GM23338 (cell line): ENCODE results near the gene HHAT.

Experiments used
- CREB1 ChIP-seq: fragments of 250-450 bp; sonication (Bioruptor Pico); IDR thresholded peaks from 2 replicates; pipeline ENCODE4 v1.5.0; 2020; ENCODE audit warnings: low read depth, mild to moderate bottlenecking, moderate library complexity
- EZH2 ChIP-seq: fragments of 200-600 bp; sonication (generic); IDR thresholded peaks from one replicate; pipeline ENCODE4 v1.8.0; 2017; ENCODE audit warnings: antibody characterized with exemption, mild to moderate bottlenecking, low read depth; ENCODE audit not compliant: unreplicated experiment
- EZH2phosphoT487 ChIP-seq: fragments of 200-600 bp; sonication (generic); IDR thresholded peaks from one replicate; pipeline ENCODE4 v1.8.1; 2018; ENCODE audit warnings: antibody characterized with exemption; ENCODE audit not compliant: unreplicated experiment
- JUNB ChIP-seq: IDR thresholded peaks from one replicate; pipeline ENCODE4 v1.6.1; 2016; ENCODE audit warnings: antibody characterized with exemption; ENCODE audit not compliant: unreplicated experiment
- POLR2AphosphoS5 ChIP-seq: IDR thresholded peaks from 2 replicates; pipeline ENCODE4 v1.6.1; 2016; ENCODE audit warnings: antibody characterized with exemption, low read depth
- ZNF331 ChIP-seq: fragments of 250-450 bp; sonication (Bioruptor Pico); IDR thresholded peaks from 2 replicates; pipeline ENCODE4 v1.5.0; 2020; ENCODE audit warnings: low read depth, mild to moderate bottlenecking, moderate library complexity
- ZNF462 ChIP-seq: fragments of 250-450 bp; sonication (Bioruptor Pico); IDR thresholded peaks from 2 replicates; pipeline ENCODE4 v1.5.0; 2020; ENCODE audit warnings: mild to moderate bottlenecking, moderate library complexity
- TF ChIP-seq, protein P1 (sequence below), 2 experiments: fragments of 200-600 bp in 1 of 2; sonication (generic) in 1 of 2; conservative IDR thresholded peaks; 2 replicates each; pipeline versions ENCODE4 v1.5.1 to v1.6.1; 2016 to 2017; ENCODE audit warnings: antibody characterized with exemption in 2 of 2, low read depth in 2 of 2, mild to moderate bottlenecking in 2 of 2, moderate library complexity in 1 of 2
- TF ChIP-seq, protein P2 (sequence below): IDR thresholded peaks from one replicate; pipeline ENCODE4 v1.6.1; 2018; ENCODE audit warnings: antibody characterized with exemption; ENCODE audit not compliant: unreplicated experiment
- TF ChIP-seq, protein P3 (sequence below): IDR thresholded peaks from 2 replicates; pipeline ENCODE4 v1.6.1; 2016; ENCODE audit warnings: antibody characterized with exemption

DNA sequence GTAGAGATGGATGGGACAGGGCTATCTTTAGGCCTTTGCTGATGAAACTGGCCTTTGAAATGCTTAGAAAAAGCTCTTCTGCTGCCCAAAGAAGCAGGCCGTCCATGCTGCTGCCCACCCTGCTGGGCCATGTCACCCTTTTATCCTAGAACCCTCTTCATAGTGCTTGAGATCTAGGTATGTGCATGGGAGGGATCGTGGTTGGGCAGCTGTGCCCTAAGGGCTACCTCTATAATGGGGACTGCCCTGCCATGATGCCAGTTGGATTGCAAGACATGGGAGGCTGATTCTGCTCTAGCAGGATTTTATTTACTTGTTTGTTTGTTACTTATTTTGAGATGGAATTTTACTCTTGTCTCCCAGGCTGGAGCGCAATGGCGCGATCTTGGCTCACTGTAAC lies 69.0 kb downstream of the HHAT start:
- TF ChIP-seq, protein P1, sequence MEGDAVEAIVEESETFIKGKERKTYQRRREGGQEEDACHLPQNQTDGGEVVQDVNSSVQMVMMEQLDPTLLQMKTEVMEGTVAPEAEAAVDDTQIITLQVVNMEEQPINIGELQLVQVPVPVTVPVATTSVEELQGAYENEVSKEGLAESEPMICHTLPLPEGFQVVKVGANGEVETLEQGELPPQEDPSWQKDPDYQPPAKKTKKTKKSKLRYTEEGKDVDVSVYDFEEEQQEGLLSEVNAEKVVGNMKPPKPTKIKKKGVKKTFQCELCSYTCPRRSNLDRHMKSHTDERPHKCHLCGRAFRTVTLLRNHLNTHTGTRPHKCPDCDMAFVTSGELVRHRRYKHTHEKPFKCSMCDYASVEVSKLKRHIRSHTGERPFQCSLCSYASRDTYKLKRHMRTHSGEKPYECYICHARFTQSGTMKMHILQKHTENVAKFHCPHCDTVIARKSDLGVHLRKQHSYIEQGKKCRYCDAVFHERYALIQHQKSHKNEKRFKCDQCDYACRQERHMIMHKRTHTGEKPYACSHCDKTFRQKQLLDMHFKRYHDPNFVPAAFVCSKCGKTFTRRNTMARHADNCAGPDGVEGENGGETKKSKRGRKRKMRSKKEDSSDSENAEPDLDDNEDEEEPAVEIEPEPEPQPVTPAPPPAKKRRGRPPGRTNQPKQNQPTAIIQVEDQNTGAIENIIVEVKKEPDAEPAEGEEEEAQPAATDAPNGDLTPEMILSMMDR (conservative IDR thresholded peaks at IDR 0.05; ENCODE audit: low read depth in 2 of 2), result no peak
- TF ChIP-seq EZH2phosphoT487 (no peak), POLR2AphosphoS5 (no peak), ZNF331 (CRISPR knock-in tag) (no peak), EZH2 (no peak), JUNB (no peak), CREB1 (no peak), ZNF462 (no peak)
- TF ChIP-seq, protein P2, sequence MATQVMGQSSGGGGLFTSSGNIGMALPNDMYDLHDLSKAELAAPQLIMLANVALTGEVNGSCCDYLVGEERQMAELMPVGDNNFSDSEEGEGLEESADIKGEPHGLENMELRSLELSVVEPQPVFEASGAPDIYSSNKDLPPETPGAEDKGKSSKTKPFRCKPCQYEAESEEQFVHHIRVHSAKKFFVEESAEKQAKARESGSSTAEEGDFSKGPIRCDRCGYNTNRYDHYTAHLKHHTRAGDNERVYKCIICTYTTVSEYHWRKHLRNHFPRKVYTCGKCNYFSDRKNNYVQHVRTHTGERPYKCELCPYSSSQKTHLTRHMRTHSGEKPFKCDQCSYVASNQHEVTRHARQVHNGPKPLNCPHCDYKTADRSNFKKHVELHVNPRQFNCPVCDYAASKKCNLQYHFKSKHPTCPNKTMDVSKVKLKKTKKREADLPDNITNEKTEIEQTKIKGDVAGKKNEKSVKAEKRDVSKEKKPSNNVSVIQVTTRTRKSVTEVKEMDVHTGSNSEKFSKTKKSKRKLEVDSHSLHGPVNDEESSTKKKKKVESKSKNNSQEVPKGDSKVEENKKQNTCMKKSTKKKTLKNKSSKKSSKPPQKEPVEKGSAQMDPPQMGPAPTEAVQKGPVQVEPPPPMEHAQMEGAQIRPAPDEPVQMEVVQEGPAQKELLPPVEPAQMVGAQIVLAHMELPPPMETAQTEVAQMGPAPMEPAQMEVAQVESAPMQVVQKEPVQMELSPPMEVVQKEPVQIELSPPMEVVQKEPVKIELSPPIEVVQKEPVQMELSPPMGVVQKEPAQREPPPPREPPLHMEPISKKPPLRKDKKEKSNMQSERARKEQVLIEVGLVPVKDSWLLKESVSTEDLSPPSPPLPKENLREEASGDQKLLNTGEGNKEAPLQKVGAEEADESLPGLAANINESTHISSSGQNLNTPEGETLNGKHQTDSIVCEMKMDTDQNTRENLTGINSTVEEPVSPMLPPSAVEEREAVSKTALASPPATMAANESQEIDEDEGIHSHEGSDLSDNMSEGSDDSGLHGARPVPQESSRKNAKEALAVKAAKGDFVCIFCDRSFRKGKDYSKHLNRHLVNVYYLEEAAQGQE, result no peak
- TF ChIP-seq, protein P3, sequence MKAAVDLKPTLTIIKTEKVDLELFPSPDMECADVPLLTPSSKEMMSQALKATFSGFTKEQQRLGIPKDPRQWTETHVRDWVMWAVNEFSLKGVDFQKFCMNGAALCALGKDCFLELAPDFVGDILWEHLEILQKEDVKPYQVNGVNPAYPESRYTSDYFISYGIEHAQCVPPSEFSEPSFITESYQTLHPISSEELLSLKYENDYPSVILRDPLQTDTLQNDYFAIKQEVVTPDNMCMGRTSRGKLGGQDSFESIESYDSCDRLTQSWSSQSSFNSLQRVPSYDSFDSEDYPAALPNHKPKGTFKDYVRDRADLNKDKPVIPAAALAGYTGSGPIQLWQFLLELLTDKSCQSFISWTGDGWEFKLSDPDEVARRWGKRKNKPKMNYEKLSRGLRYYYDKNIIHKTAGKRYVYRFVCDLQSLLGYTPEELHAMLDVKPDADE, result no peak
